ENCODE data around the gene SPOCD1.

The SPOCD1 gene

GRCh38 chr1:31780632-31781031 lies 35.2 kb downstream of the SPOCD1 start:
- no peak overlapping the region for H3K4me3 ChIP-seq (ENCODE audit: low read length)
- no peak for DNase-seq (ENCODE audit: low read depth)
- no peak for TF ChIP-seq CTCF (conservative IDR thresholded peaks at IDR 0.05; ENCODE audit: low read depth, low read length)

DNA sequence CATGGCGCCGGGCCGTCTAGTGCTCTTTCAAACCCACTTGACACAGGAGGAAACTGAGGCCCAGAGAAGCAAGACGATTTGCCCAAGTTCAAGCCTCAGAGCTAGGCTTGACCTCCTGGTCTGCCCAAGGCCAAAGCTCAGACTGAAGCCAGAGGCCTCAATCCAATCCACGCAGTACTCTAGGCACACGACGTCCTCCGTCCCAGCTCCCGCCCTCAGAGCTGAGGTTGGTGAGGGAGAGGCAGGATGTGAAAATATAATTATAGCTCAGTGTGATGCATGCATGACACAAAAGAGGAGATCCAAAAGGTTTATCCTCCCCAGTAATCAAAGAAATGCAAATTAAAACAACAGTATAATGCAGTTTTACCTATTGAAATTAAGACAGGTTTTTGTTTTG lies 36.1 kb downstream of the SPOCD1 start:
- H3K4me3 ChIP-seq (ENCODE audit: low read length), result no peak overlapping the region
- DNase-seq (ENCODE audit: low read depth), result no peak
- no peak for TF ChIP-seq CTCF (conservative IDR thresholded peaks at IDR 0.05; ENCODE audit: low read depth, low read length)

- DNase-seq (ENCODE audit: low read depth), result no peak
- H3K4me3 ChIP-seq (ENCODE audit: low read length), result no peak overlapping the region
- no peak for TF ChIP-seq CTCF (conservative IDR thresholded peaks at IDR 0.05; ENCODE audit: low read depth, low read length)
These were observed 36.9 kb downstream of the SPOCD1 start for GRCh38 chr1:31778763-31779488.

GRCh38 chr1:31776516-31776915 lies 39.3 kb downstream of the SPOCD1 start:
- no peak for DNase-seq (ENCODE audit: low read depth)
- TF ChIP-seq CTCF (conservative IDR thresholded peaks at IDR 0.05; ENCODE audit: low read depth, low read length), result no peak
- no peak overlapping the region for H3K4me3 ChIP-seq (ENCODE audit: low read length)

GRCh38 chr1:31776032-31776431 lies 39.8 kb downstream of the SPOCD1 start:
- no peak overlapping the region for H3K4me3 ChIP-seq (ENCODE audit: low read length)
- DNase-seq (ENCODE audit: low read depth), result no peak
- TF ChIP-seq CTCF (conservative IDR thresholded peaks at IDR 0.05; ENCODE audit: low read depth, low read length), result no peak

DNA sequence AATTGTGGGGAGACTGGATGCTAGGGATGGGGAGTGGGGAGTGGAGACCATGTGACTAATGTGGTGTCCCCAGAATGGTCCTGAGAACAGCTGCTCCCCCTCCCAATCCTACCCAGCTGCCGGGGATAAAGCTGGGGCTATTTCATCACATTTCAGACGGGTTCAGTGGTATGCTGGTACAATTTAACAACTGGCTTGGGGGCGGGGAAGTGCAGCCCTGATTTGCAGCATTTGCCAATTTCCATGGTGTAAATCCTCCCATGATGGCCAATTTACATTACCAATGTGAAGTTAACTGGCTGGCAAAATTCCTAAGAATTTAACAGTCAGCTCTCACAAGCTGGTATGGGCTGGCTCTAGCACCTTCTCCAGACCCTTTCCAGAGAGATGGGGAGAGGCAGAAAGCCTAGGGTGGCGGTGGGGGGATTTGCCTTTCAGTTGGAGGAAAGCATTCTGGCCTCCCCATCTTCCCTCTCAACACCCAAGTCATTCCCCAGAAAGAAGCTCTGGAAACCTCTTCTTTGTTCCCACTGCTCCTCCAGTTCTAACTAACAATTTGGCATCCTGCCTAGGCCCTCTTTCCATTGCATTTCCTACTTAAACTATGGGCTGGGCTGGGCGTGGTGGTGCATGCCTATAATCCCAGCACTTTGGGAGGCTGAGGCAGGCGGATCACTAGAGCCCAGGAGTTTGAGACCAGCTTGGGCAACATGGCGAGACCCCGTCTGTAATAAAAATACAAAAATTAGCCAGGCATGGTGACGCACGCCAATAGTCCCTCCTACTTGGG lies 40.4 kb downstream of the SPOCD1 start:
- no peak for TF ChIP-seq CTCF (conservative IDR thresholded peaks at IDR 0.05; ENCODE audit: low read depth, low read length)
- no peak for DNase-seq (ENCODE audit: low read depth)
- H3K4me3 ChIP-seq (ENCODE audit: low read length), result no peak overlapping the region

DNA sequence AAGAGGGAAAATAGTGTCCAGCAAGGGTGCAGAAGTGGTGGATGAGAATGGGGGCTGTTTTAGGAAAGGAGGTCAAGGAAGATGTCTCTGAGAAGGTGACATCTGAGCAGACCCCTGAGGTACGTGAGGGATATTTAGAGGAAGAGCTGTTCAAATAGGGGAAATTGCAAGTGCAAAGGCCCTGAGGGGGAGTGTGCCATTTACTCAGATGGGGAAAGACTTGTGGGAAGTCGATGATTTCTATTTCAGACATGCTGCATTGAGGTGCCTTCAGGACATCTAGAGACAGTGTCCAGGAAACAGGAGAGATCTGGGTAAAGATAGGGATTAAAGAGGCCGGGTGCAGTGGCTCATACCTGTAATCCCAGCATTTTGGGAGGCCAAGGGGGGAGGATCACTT lies 41.3 kb downstream of the SPOCD1 start:
- H3K4me3 ChIP-seq (ENCODE audit: low read length), result no peak overlapping the region
- no peak for DNase-seq (ENCODE audit: low read depth)
- TF ChIP-seq CTCF (conservative IDR thresholded peaks at IDR 0.05; ENCODE audit: low read depth, low read length), result no peak

All from retinal pigment epithelial cell (primary cell).